Measurements from ENCODE around the gene ATXN7L1.

DNA sequence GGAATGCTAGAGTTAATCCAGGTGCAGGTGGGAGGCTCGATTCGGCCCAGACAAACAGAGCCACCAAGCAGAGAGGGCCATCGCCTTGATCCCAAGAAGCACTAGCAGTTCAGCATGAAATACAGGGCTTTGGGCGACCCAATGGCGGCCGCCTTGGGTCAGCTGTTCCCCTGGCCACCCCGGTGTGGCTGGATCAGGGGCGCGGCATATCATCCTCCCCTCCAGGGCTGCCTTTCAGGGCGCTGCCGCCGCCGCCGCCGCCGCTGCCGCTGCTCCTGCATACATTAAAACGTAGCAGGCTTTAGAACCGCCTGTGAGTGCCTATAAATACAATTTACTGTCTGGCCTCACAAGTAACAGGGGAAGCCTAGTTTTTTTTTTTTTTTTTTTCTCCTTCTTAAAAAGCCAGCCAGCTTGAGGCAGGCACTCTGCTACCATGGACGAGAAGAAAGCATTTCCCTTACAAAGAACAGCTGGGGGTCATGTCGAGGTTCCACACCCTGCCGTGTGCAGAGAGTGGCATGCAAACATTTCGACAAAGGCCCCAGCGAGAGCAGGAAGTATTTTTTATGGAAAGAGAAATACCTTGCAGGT, 237.4 kb downstream of the ATXN7L1 start:
- TF ChIP-seq NR1H2 (CRISPR knock-in tag; IDR thresholded peaks at IDR 0.05) (no peak), ZBTB21 (CRISPR knock-in tag; IDR thresholded peaks at IDR 0.05; ENCODE audit: borderline replicate concordance) (no peak), FOXK1 (CRISPR knock-in tag; IDR thresholded peaks at IDR 0.05) (no peak), ZNF263 (CRISPR knock-in tag; IDR thresholded peaks at IDR 0.05; ENCODE audit: low read depth) (no peak), ZNF396 (CRISPR knock-in tag; IDR thresholded peaks at IDR 0.05; ENCODE audit: borderline replicate concordance) (no peak), NR2C2 (CRISPR knock-in tag; IDR thresholded peaks at IDR 0.05) (no peak), CREM (CRISPR knock-in tag; IDR thresholded peaks at IDR 0.05) (no peak), TCF7 (CRISPR knock-in tag; IDR thresholded peaks at IDR 0.05; ENCODE audit: low read depth) (no peak)
- TF ChIP-seq, protein P1, sequence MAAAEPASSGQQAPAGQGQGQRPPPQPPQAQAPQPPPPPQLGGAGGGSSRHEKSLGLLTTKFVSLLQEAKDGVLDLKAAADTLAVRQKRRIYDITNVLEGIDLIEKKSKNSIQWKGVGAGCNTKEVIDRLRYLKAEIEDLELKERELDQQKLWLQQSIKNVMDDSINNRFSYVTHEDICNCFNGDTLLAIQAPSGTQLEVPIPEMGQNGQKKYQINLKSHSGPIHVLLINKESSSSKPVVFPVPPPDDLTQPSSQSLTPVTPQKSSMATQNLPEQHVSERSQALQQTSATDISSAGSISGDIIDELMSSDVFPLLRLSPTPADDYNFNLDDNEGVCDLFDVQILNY (CRISPR knock-in tag; IDR thresholded peaks at IDR 0.05), result no peak
- TF ChIP-seq, protein P2, sequence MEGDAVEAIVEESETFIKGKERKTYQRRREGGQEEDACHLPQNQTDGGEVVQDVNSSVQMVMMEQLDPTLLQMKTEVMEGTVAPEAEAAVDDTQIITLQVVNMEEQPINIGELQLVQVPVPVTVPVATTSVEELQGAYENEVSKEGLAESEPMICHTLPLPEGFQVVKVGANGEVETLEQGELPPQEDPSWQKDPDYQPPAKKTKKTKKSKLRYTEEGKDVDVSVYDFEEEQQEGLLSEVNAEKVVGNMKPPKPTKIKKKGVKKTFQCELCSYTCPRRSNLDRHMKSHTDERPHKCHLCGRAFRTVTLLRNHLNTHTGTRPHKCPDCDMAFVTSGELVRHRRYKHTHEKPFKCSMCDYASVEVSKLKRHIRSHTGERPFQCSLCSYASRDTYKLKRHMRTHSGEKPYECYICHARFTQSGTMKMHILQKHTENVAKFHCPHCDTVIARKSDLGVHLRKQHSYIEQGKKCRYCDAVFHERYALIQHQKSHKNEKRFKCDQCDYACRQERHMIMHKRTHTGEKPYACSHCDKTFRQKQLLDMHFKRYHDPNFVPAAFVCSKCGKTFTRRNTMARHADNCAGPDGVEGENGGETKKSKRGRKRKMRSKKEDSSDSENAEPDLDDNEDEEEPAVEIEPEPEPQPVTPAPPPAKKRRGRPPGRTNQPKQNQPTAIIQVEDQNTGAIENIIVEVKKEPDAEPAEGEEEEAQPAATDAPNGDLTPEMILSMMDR (IDR thresholded peaks at IDR 0.05), result no peak
- TF ChIP-seq, protein P3, sequence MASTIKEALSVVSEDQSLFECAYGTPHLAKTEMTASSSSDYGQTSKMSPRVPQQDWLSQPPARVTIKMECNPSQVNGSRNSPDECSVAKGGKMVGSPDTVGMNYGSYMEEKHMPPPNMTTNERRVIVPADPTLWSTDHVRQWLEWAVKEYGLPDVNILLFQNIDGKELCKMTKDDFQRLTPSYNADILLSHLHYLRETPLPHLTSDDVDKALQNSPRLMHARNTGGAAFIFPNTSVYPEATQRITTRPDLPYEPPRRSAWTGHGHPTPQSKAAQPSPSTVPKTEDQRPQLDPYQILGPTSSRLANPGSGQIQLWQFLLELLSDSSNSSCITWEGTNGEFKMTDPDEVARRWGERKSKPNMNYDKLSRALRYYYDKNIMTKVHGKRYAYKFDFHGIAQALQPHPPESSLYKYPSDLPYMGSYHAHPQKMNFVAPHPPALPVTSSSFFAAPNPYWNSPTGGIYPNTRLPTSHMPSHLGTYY (CRISPR knock-in tag; IDR thresholded peaks at IDR 0.05), result no peak
- TF ChIP-seq, protein P4, sequence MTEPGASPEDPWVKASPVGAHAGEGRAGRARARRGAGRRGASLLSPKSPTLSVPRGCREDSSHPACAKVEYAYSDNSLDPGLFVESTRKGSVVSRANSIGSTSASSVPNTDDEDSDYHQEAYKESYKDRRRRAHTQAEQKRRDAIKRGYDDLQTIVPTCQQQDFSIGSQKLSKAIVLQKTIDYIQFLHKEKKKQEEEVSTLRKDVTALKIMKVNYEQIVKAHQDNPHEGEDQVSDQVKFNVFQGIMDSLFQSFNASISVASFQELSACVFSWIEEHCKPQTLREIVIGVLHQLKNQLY (CRISPR knock-in tag; IDR thresholded peaks at IDR 0.05), result no peak
